ENCODE data around the gene APOBEC3C. TPM values are rescaled to one million over a fixed set of nuclear protein-coding genes. Genes with fewer than 3 reads are reported as not detected.

The APOBEC3C gene
- total RNA-seq, 6 experiments from 2014 or later = 1.0 to 3.8 (median 2.1) TPM

GRCh38 chr22:38966380-38966702 is 47.7 kb upstream of the APOBEC3C start:
- Histone ChIP-seq H3K36me3 (no peaks in the 10 kb centered on the region), H3K27ac (no peak overlapping the region), H3K4me3 (no peak overlapping the region), H3K4me1 (no peaks in the 10 kb centered on the region), H3K27me3 (no peaks in the 10 kb centered on the region), H3K9me3 (no peaks in the 10 kb centered on the region)
- TF ChIP-seq CTCF (IDR thresholded peaks at IDR 0.05) (no peak), POLR2A (IDR thresholded peaks at IDR 0.05) (no peak)
- DNase-seq = peak in 1 of 3 donors; percentile 47
- no peak for ATAC-seq
- intact Hi-C loops (cut with DNase I) = no loop called here
- WGBS (ENCODE audit: insufficient coverage, low coverage, low lambda C conversion rate, missing lambda C conversion rate) = 34% methylated on average over 3 of the region's 5 CpGs

GRCh38 chr22:38966942-38967341 is 47.1 kb upstream of the APOBEC3C start:
- no peaks in the 10 kb centered on the region for H3K9me3 ChIP-seq
- ATAC-seq (no peak), DNase-seq (peak in 1 of 3 donors; percentile 46)
- H3K4me1 ChIP-seq = no peaks in the 10 kb centered on the region
- H3K4me3 ChIP-seq = no peak overlapping the region
- no peaks in the 10 kb centered on the region for H3K27me3 ChIP-seq
- no peak for TF ChIP-seq CTCF (IDR thresholded peaks at IDR 0.05)
- TF ChIP-seq POLR2A (IDR thresholded peaks at IDR 0.05) = no peak
- no peaks in the 10 kb centered on the region for H3K36me3 ChIP-seq
- intact Hi-C loops (cut with DNase I) = no loop called here
- H3K27ac ChIP-seq = peak overlapping the region in 1 of 3 donors; percentile 29
- 60% methylated on average over 1 of the region's 7 CpGs for WGBS (ENCODE audit: insufficient coverage, low coverage, low lambda C conversion rate, missing lambda C conversion rate)

GRCh38 chr22:38967451-38968450 is 46.3 kb upstream of the APOBEC3C start:
- peak in 1 of 3 donors; percentile 69 for DNase-seq
- Histone ChIP-seq H3K27me3 (no peaks in the 10 kb centered on the region), H3K4me3 (no peak overlapping the region), H3K36me3 (no peaks in the 10 kb centered on the region), H3K4me1 (no peaks in the 10 kb centered on the region), H3K27ac (peak overlapping the region in 1 of 3 donors; percentile 29), H3K9me3 (no peaks in the 10 kb centered on the region)
- peak in 3 of 4 donors; percentile 50 to 70 (median 62) for ATAC-seq
- no peak for TF ChIP-seq POLR2A (IDR thresholded peaks at IDR 0.05)
- intact Hi-C loops (cut with DNase I) = no loop called here
- WGBS (ENCODE audit: insufficient coverage, low coverage, low lambda C conversion rate, missing lambda C conversion rate) = 60% methylated on average over 6 of the region's 15 CpGs

GRCh38 chr22:38968801-38969200 is 45.3 kb upstream of the APOBEC3C start:
- H3K36me3 ChIP-seq = no peaks in the 10 kb centered on the region
- H3K9me3 ChIP-seq = no peaks in the 10 kb centered on the region
- H3K4me1 ChIP-seq = no peaks in the 10 kb centered on the region
- no peaks in the 10 kb centered on the region for H3K27me3 ChIP-seq
- H3K4me3 ChIP-seq = no peak overlapping the region
- TF ChIP-seq CTCF (IDR thresholded peaks at IDR 0.05) = no peak
- TF ChIP-seq POLR2A (IDR thresholded peaks at IDR 0.05) = no peak
- no peak overlapping the region for H3K27ac ChIP-seq
- intact Hi-C loops (cut with DNase I) = no loop called here
- WGBS (ENCODE audit: insufficient coverage, low coverage, low lambda C conversion rate, missing lambda C conversion rate) = 66% methylated on average over 7 of the region's 11 CpGs
- no peak for ATAC-seq
- DNase-seq = peak in 1 of 3 donors; percentile 31

- H3K36me3 ChIP-seq = no peaks in the 10 kb centered on the region
- TF ChIP-seq CTCF (IDR thresholded peaks at IDR 0.05) = no peak
- no peak for TF ChIP-seq POLR2A (IDR thresholded peaks at IDR 0.05)
- WGBS (ENCODE audit: insufficient coverage, low coverage, low lambda C conversion rate, missing lambda C conversion rate) = 37% methylated on average over 8 of the region's 8 CpGs
- DNase-seq = peak in 1 of 3 donors; percentile 30
- no peak for ATAC-seq
- no peaks in the 10 kb centered on the region for H3K9me3 ChIP-seq
- intact Hi-C loops (cut with DNase I) = no loop called here
- no peak overlapping the region for H3K27ac ChIP-seq
- no peaks in the 10 kb centered on the region for H3K4me1 ChIP-seq
- no peak overlapping the region for H3K4me3 ChIP-seq
- H3K27me3 ChIP-seq = no peaks in the 10 kb centered on the region
Observed at GRCh38 chr22:38970551-38970950, 43.5 kb upstream of the APOBEC3C start.
